ENCODE measurements around the gene KLHL15. TPM values are rescaled to one million over a fixed set of nuclear protein-coding genes. Genes with fewer than 3 reads are reported as not detected.

Gene KLHL15
- total RNA-seq, 2 experiments from 2014 or later: 13.4 to 13.8 TPM

DNA sequence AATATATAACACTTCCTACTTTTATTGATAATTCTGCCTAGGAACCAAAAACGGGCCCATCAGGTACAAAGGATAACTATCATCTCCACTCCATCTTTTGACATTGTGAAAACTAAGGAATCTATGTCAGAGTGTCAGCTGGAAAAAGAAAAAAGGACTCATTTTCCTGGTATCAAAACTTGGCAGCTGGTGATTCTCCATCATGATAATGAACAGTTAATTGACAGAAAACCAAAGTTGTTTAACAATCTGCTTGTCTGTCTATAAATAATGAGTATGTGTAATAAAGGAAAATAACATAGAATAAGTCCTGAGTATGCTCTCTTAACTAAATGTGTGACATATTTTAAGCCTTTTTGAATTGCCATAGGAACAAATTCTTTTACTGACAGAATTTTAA, 87.8 kb downstream of the KLHL15 start:
- POLR2A ChIA-PET: interaction anchor here (0.6 to 0.9 kb wide), 2 partner anchors 9 to 131 kb away, joined by 3 to 4 read pairs; no protein-coding TSS in a partner anchor
- H4K20me1 ChIP-seq (ENCODE audit: insufficient read depth, low read length): no peaks in the 10 kb centered on the region
- TF ChIP-seq EZH2phosphoT487 (IDR thresholded peaks at IDR 0.05; ENCODE audit: borderline replicate concordance, low read depth, low read length): no peak
- TF ChIP-seq, protein P1, sequence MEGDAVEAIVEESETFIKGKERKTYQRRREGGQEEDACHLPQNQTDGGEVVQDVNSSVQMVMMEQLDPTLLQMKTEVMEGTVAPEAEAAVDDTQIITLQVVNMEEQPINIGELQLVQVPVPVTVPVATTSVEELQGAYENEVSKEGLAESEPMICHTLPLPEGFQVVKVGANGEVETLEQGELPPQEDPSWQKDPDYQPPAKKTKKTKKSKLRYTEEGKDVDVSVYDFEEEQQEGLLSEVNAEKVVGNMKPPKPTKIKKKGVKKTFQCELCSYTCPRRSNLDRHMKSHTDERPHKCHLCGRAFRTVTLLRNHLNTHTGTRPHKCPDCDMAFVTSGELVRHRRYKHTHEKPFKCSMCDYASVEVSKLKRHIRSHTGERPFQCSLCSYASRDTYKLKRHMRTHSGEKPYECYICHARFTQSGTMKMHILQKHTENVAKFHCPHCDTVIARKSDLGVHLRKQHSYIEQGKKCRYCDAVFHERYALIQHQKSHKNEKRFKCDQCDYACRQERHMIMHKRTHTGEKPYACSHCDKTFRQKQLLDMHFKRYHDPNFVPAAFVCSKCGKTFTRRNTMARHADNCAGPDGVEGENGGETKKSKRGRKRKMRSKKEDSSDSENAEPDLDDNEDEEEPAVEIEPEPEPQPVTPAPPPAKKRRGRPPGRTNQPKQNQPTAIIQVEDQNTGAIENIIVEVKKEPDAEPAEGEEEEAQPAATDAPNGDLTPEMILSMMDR (conservative IDR thresholded peaks at IDR 0.05; ENCODE audit: low read length): no peak
- DNase-seq (ENCODE audit: low spot score): no peak
- H3K9me3 ChIP-seq (ENCODE audit: low read length): no peaks in the 10 kb centered on the region
- CTCF ChIA-PET (ENCODE audit: unreplicated experiment): no interaction called here
- BruUV-seq (replicated peaks): no TSS peak
- H3K9me2 ChIP-seq (ENCODE audit: insufficient read depth, low read length): no peaks in the 10 kb centered on the region
- H2AFZ ChIP-seq (ENCODE audit: low read length): no peak overlapping the region
- no peak overlapping the region for H3K4me2 ChIP-seq (ENCODE audit: low read length)
- H3K79me2 ChIP-seq (ENCODE audit: insufficient read depth, low read depth, low read length): no peaks in the 10 kb centered on the region
- no peak overlapping the region for H3K27ac ChIP-seq (ENCODE audit: low read depth, low read length, poor library complexity, severe bottlenecking)
- no peak overlapping the region for H3K4me3 ChIP-seq (ENCODE audit: low read depth, low read length, poor library complexity, severe bottlenecking)
- H3K4me1 ChIP-seq (ENCODE audit: insufficient read depth, low read length, poor library complexity, severe bottlenecking): no peaks in the 10 kb centered on the region
- intact Hi-C loops (cut with micrococcal nuclease; ENCODE audit: unreplicated experiment): no loop called here
- H3K36me3 ChIP-seq (ENCODE audit: insufficient read depth, low read length): no peaks in the 10 kb centered on the region

DNA sequence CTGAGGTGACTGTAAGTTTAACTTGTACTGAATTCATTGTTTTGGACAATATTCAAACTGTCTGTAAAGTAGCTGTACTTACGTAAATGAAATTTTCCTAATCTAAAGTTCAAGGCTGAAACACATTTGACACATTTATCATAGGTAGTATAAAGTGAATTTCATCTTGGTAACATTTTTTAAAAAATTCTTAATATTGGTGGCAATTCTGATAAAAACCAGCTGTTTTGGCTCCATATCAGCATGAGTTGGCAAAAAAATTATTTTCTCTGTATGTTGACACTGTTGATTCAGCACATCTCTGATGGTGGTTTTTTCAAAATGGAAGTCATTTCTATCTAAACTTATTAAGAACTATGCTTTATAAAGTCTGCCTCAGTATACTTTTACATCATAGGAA, 88.3 kb downstream of the KLHL15 start:
- Histone ChIP-seq H3K4me3 (ENCODE audit: low read depth, low read length, poor library complexity, severe bottlenecking) (no peak overlapping the region), H3K36me3 (ENCODE audit: insufficient read depth, low read length) (no peaks in the 10 kb centered on the region), H3K9me3 (ENCODE audit: low read length) (no peaks in the 10 kb centered on the region), H3K79me2 (ENCODE audit: insufficient read depth, low read depth, low read length) (no peaks in the 10 kb centered on the region), H2AFZ (ENCODE audit: low read length) (no peak overlapping the region), H3K27ac (ENCODE audit: low read depth, low read length, poor library complexity, severe bottlenecking) (no peak overlapping the region), H3K4me2 (ENCODE audit: low read length) (no peak overlapping the region), H3K4me1 (ENCODE audit: insufficient read depth, low read length, poor library complexity, severe bottlenecking) (no peaks in the 10 kb centered on the region), H4K20me1 (ENCODE audit: insufficient read depth, low read length) (no peaks in the 10 kb centered on the region), H3K9me2 (ENCODE audit: insufficient read depth, low read length) (no peaks in the 10 kb centered on the region)
- TF ChIP-seq EZH2phosphoT487 (IDR thresholded peaks at IDR 0.05; ENCODE audit: borderline replicate concordance, low read depth, low read length): no peak
- TF ChIP-seq, protein P1 (conservative IDR thresholded peaks at IDR 0.05; ENCODE audit: low read length): no peak
- BruUV-seq (replicated peaks): no TSS peak
- CTCF ChIA-PET (ENCODE audit: unreplicated experiment): no interaction called here
- intact Hi-C loops (cut with micrococcal nuclease; ENCODE audit: unreplicated experiment): no loop called here
- DNase-seq (ENCODE audit: low spot score): no peak
- POLR2A ChIA-PET: interaction anchor here (0.6 to 0.9 kb wide), 2 partner anchors 9 to 131 kb away, joined by 3 to 4 read pairs; no protein-coding TSS in a partner anchor

- H3K27ac ChIP-seq (ENCODE audit: low read depth, low read length, poor library complexity, severe bottlenecking): no peak overlapping the region
- H4K20me1 ChIP-seq (ENCODE audit: insufficient read depth, low read length): no peaks in the 10 kb centered on the region
- H3K9me3 ChIP-seq (ENCODE audit: low read length): no peaks in the 10 kb centered on the region
- no peaks in the 10 kb centered on the region for H3K36me3 ChIP-seq (ENCODE audit: insufficient read depth, low read length)
- H3K4me3 ChIP-seq (ENCODE audit: low read depth, low read length, poor library complexity, severe bottlenecking): no peak overlapping the region
- intact Hi-C loops (cut with micrococcal nuclease; ENCODE audit: unreplicated experiment): no loop called here
- POLR2A ChIA-PET: no interaction called here
- no peak for DNase-seq (ENCODE audit: low spot score)
- BruUV-seq (replicated peaks): no TSS peak
- H3K4me1 ChIP-seq (ENCODE audit: insufficient read depth, low read length, poor library complexity, severe bottlenecking): no peaks in the 10 kb centered on the region
- H3K79me2 ChIP-seq (ENCODE audit: insufficient read depth, low read depth, low read length): no peaks in the 10 kb centered on the region
- TF ChIP-seq, protein P1 (conservative IDR thresholded peaks at IDR 0.05; ENCODE audit: low read length): no peak
- TF ChIP-seq EZH2phosphoT487 (IDR thresholded peaks at IDR 0.05; ENCODE audit: borderline replicate concordance, low read depth, low read length): no peak
- H3K9me2 ChIP-seq (ENCODE audit: insufficient read depth, low read length): no peaks in the 10 kb centered on the region
- CTCF ChIA-PET (ENCODE audit: unreplicated experiment): no interaction called here
- no peak overlapping the region for H2AFZ ChIP-seq (ENCODE audit: low read length)
- no peak overlapping the region for H3K4me2 ChIP-seq (ENCODE audit: low read length)
Measured at GRCh38 chrX:23937100-23937499, 89.9 kb downstream of the KLHL15 start.

All from OCI-LY7 (cell line).